Measurements from ENCODE around the gene UBE3C.
A peak's percentile ranks its signal among the peaks of the same experiment; 100 is the strongest.

The UBE3C gene

DNA sequence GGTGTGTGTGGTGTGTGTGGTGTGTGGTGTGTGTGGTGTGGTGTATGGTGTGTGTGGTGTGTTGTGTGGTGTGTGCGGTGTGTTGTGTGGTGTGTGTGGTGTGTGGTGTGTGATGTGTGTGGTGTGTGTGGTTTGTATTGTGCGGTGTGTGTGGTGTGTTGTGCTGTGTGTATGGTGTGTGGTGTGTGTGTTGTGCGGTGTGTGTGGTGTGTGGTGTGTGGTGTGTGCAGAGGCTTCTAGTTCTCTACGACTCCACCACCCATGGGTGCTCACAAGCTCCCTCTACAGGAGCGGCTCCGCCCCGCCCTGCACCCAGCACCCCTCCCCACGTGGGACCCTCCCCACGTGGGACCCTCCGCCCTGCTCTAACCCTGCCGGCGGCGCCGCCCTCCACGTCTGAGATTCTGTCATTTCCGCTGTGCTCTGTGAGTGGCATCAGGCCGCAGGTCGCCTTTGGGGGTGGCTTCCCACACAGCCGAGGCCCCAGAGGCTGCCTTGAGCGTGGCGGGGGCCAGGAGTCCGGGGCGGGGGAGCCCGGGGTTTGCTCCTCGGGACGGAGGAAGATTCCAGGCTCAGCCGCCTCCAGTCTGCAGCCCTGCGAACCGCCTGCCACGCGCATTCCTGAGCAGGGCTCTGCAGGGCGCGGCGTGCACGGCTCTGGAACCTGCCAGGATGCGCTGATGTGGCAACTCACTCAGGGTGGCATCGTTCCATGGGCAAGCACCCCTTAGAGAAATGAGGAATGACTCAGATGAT is 161.1 kb downstream of the UBE3C start:
- Histone ChIP-seq H3K14ac (ENCODE audit: low read length in 2 of 2) (peak overlapping the region in 1 of 2 experiments; percentile 50), H2AK5ac (ENCODE audit: low read length, severe bottlenecking) (no peak overlapping the region), H3K36me3 (ENCODE audit: control insufficient read depth in 1 of 2, insufficient read depth in 2 of 2, low read depth in 1 of 2, low read length in 2 of 2) (peaks cover 0 to 8% of the 10 kb centered on the region in 2 experiments), H2AFZ (ENCODE audit: low read depth, low read length) (no peak overlapping the region), H3K4me1 (ENCODE audit: control insufficient read depth, insufficient read depth, low read depth, low read length) (peaks cover 21% of the 10 kb centered on the region), H3K79me1 (replicated peaks; ENCODE audit: low read length, poor library complexity, severe bottlenecking) (no peaks in the 10 kb centered on the region), H3K18ac (ENCODE audit: low read depth in 1 of 2, low read length in 2 of 2) (peak overlapping the region; percentile 16 to 33), H2BK5ac (ENCODE audit: low read depth, low read length, poor library complexity, severe bottlenecking) (no peak overlapping the region), H2BK15ac (ENCODE audit: low read depth, poor library complexity, severe bottlenecking) (peak overlapping the region; percentile 74), H2BK120ac (ENCODE audit: low read depth, low read length) (no peak overlapping the region), H4K8ac (ENCODE audit: low read length) (peak overlapping the region; percentile 21), H3K4me3 (ENCODE audit: insufficient read depth in 1 of 2, low read depth in 1 of 2, low read length in 2 of 2) (peak overlapping the region in 1 of 2 experiments; percentile 38), H3K27ac (ENCODE audit: low read length, poor library complexity, severe bottlenecking) (no peak overlapping the region), H3K9me3 (ENCODE audit: control insufficient read depth, low read length) (no peaks in the 10 kb centered on the region), H3K4me2 (ENCODE audit: low read length, poor library complexity, severe bottlenecking) (no peak overlapping the region), H3K9ac (ENCODE audit: low read length) (no peak overlapping the region), H3K23ac (ENCODE audit: low read length in 2 of 2) (no peak overlapping the region), H3K27me3 (ENCODE audit: control insufficient read depth in 1 of 2, insufficient read depth in 1 of 2, low read length in 2 of 2) (peaks cover 0 to 8% of the 10 kb centered on the region in 2 experiments), H2BK12ac (ENCODE audit: low read length in 2 of 2) (no peak overlapping the region), H4K91ac (ENCODE audit: low read length) (peak overlapping the region; percentile 89), H3K4ac (ENCODE audit: low read depth in 1 of 2, low read length in 2 of 2) (no peak overlapping the region)
- WGBS = 88% methylated on average over 34 of the region's 37 CpGs
- DNase-seq = no peak

GRCh38 chr7:157300369-157300825 is 161.7 kb downstream of the UBE3C start:
- no peak for DNase-seq
- Histone ChIP-seq H4K8ac (ENCODE audit: low read length) (no peak overlapping the region), H3K14ac (ENCODE audit: low read length in 2 of 2) (peak overlapping the region in 1 of 2 experiments; percentile 9), H2BK120ac (ENCODE audit: low read depth, low read length) (no peak overlapping the region), H2BK5ac (ENCODE audit: low read depth, low read length, poor library complexity, severe bottlenecking) (no peak overlapping the region), H3K4ac (ENCODE audit: low read depth in 1 of 2, low read length in 2 of 2) (no peak overlapping the region), H2BK15ac (ENCODE audit: low read depth, poor library complexity, severe bottlenecking) (no peak overlapping the region), H3K27me3 (ENCODE audit: control insufficient read depth in 1 of 2, insufficient read depth in 1 of 2, low read length in 2 of 2) (peaks cover 0 to 2% of the 10 kb centered on the region in 2 experiments), H2BK12ac (ENCODE audit: low read length in 2 of 2) (no peak overlapping the region), H3K4me2 (ENCODE audit: low read length, poor library complexity, severe bottlenecking) (no peak overlapping the region), H3K27ac (ENCODE audit: low read length, poor library complexity, severe bottlenecking) (no peak overlapping the region), H3K4me3 (ENCODE audit: insufficient read depth in 1 of 2, low read depth in 1 of 2, low read length in 2 of 2) (peak overlapping the region in 1 of 2 experiments; percentile 38), H4K91ac (ENCODE audit: low read length) (no peak overlapping the region), H3K36me3 (ENCODE audit: control insufficient read depth in 1 of 2, insufficient read depth in 2 of 2, low read depth in 1 of 2, low read length in 2 of 2) (peaks cover 0 to 8% of the 10 kb centered on the region in 2 experiments), H3K18ac (ENCODE audit: low read depth in 1 of 2, low read length in 2 of 2) (no peak overlapping the region), H3K23ac (ENCODE audit: low read length in 2 of 2) (no peak overlapping the region), H3K9me3 (ENCODE audit: control insufficient read depth, low read length) (no peaks in the 10 kb centered on the region), H3K4me1 (ENCODE audit: control insufficient read depth, insufficient read depth, low read depth, low read length) (peaks cover 21% of the 10 kb centered on the region), H2AFZ (ENCODE audit: low read depth, low read length) (no peak overlapping the region), H2AK5ac (ENCODE audit: low read length, severe bottlenecking) (peak overlapping the region; percentile 43), H3K79me1 (replicated peaks; ENCODE audit: low read length, poor library complexity, severe bottlenecking) (no peaks in the 10 kb centered on the region), H3K9ac (ENCODE audit: low read length) (no peak overlapping the region)
- 89% methylated on average over 29 of the region's 29 CpGs for WGBS

DNA sequence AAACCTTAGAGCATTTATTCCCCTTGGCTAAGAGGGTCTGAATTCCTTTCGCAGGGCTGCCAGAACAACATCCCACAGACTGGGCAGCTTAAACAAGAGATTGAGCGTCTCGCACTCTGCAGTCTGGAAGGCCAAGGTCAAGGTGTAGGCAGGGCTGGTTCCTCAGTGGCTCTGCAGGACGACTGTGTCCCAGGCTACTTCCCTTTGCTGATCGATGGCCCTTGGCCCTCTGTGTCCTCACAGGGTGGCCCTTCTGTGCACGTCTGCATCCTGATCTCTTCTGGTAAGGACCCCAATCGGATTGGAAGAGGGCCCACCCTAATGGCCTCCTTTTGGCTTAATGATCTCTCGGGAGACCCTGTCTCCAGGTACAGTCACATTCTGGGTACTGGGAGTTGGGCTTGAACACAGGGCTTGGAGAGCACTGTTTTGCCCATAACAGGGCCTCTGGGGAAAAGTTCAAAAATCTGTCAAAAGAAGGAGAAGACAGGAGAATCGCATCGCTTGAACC is 162.9 kb downstream of the UBE3C start:
- 89% methylated on average over 10 of the region's 10 CpGs for WGBS
- H3K36me3 ChIP-seq (ENCODE audit: control insufficient read depth in 1 of 2, insufficient read depth in 2 of 2, low read depth in 1 of 2, low read length in 2 of 2) = peaks cover 0 to 8% of the 10 kb centered on the region in 2 experiments
- H3K9ac ChIP-seq (ENCODE audit: low read length) = no peak overlapping the region
- H3K4me1 ChIP-seq (ENCODE audit: control insufficient read depth, insufficient read depth, low read depth, low read length) = peaks cover 23% of the 10 kb centered on the region
- no peaks in the 10 kb centered on the region for H3K9me3 ChIP-seq (ENCODE audit: control insufficient read depth, low read length)
- no peak overlapping the region for H2BK120ac ChIP-seq (ENCODE audit: low read depth, low read length)
- no peak overlapping the region for H2BK15ac ChIP-seq (ENCODE audit: low read depth, poor library complexity, severe bottlenecking)
- H3K27me3 ChIP-seq (ENCODE audit: control insufficient read depth in 1 of 2, insufficient read depth in 1 of 2, low read length in 2 of 2) = no peaks in the 10 kb centered on the region
- no peak for DNase-seq
- H3K27ac ChIP-seq (ENCODE audit: low read length, poor library complexity, severe bottlenecking) = no peak overlapping the region
- H3K18ac ChIP-seq (ENCODE audit: low read depth in 1 of 2, low read length in 2 of 2) = no peak overlapping the region
- no peak overlapping the region for H3K4me3 ChIP-seq (ENCODE audit: insufficient read depth in 1 of 2, low read depth in 1 of 2, low read length in 2 of 2)
- no peak overlapping the region for H4K91ac ChIP-seq (ENCODE audit: low read length)
- H3K4ac ChIP-seq (ENCODE audit: low read depth in 1 of 2, low read length in 2 of 2) = no peak overlapping the region
- H3K23ac ChIP-seq (ENCODE audit: low read length in 2 of 2) = no peak overlapping the region
- H3K79me1 ChIP-seq (replicated peaks; ENCODE audit: low read length, poor library complexity, severe bottlenecking) = no peaks in the 10 kb centered on the region
- H2AFZ ChIP-seq (ENCODE audit: low read depth, low read length) = no peak overlapping the region
- no peak overlapping the region for H4K8ac ChIP-seq (ENCODE audit: low read length)
- peak overlapping the region in 1 of 2 experiments; percentile 68 for H3K14ac ChIP-seq (ENCODE audit: low read length in 2 of 2)
- no peak overlapping the region for H2BK5ac ChIP-seq (ENCODE audit: low read depth, low read length, poor library complexity, severe bottlenecking)
- H3K4me2 ChIP-seq (ENCODE audit: low read length, poor library complexity, severe bottlenecking) = no peak overlapping the region
- no peak overlapping the region for H2BK12ac ChIP-seq (ENCODE audit: low read length in 2 of 2)
- peak overlapping the region; percentile 83 for H2AK5ac ChIP-seq (ENCODE audit: low read length, severe bottlenecking)

Data from mesenchymal stem cell (in vitro differentiated cells and primary cell).